GM23338 (cell line): ENCODE measurements around the gene AP1M2. TPM values are rescaled to one million over a fixed set of nuclear protein-coding genes. Genes with fewer than 3 reads are reported as not detected.

ENCODE experiments used
- ATAC-seq: fragments of 200-7000 bp; cut with Tn5 transposase; 3 replicates; pipeline ENCODE4 v1.9.1; 2020
- DNase-seq: peaks from one replicate; pipeline ENCODE4 v3.0.0-alpha.2; 2015; ENCODE audit warnings: low spot score
- H2AFZ ChIP-seq: fragments of 200-600 bp; sonication (generic); 2 replicates; pipeline ENCODE4 v1.8.0; 2016; ENCODE audit warnings: antibody characterized with exemption, mild to moderate bottlenecking, moderate library complexity
- H3F3A ChIP-seq: fragments of 200-600 bp; sonication (generic); replicated peaks from 2 replicates; pipeline ENCODE4 v1.8.0; 2017; ENCODE audit warnings: antibody characterized with exemption, mixed run types, low read depth
- H3K27ac ChIP-seq: fragments of 200-600 bp; sonication (generic); 2 replicates; pipeline ENCODE4 v1.6.1; 2016; ENCODE audit warnings: low read depth
- H3K27me3 ChIP-seq: fragments of 200-600 bp; sonication (generic); 2 replicates; pipeline ENCODE4 v1.8.0; 2016; ENCODE audit warnings: mild to moderate bottlenecking, mixed run types, moderate library complexity; ENCODE audit not compliant: insufficient read depth
- H3K36me3 ChIP-seq: fragments of 200-600 bp; sonication (generic); 2 replicates; pipeline ENCODE4 v1.8.0; 2016; ENCODE audit warnings: mild to moderate bottlenecking; ENCODE audit not compliant: insufficient read depth
- H3K4me1 ChIP-seq: fragments of 200-600 bp; sonication (generic); 2 replicates; pipeline ENCODE4 v1.8.0; 2016; ENCODE audit warnings: mild to moderate bottlenecking, moderate library complexity; ENCODE audit not compliant: insufficient read depth
- H3K4me2 ChIP-seq: fragments of 200-600 bp; sonication (generic); 2 replicates; pipeline ENCODE4 v1.7.1; 2017; ENCODE audit warnings: mixed run types
- H3K4me3 ChIP-seq: fragments of 200-600 bp; sonication (generic); 2 replicates; pipeline ENCODE4 v1.6.1; 2016; ENCODE audit warnings: mixed run types
- H3K79me2 ChIP-seq: fragments of 200-600 bp; sonication (generic); replicated peaks from 2 replicates; pipeline ENCODE4 v1.8.0; 2017; ENCODE audit warnings: mild to moderate bottlenecking; ENCODE audit not compliant: insufficient read depth
- H3K9me2 ChIP-seq: fragments of 200-600 bp; sonication (generic); 2 replicates; pipeline ENCODE4 v1.8.0; 2017; ENCODE audit not compliant: insufficient read depth
- H4K20me1 ChIP-seq: fragments of 200-600 bp; sonication (generic); replicated peaks from 2 replicates; pipeline ENCODE4 v1.8.0; 2017; ENCODE audit warnings: mild to moderate bottlenecking; ENCODE audit not compliant: insufficient read depth
- H3K27ac Mint-ChIP-seq: 2 replicates; pipeline ENCODE4 v1.8.0; 2020; ENCODE audit warnings: inconsistent platforms, mild to moderate bottlenecking, moderate library complexity, mixed read lengths
- H3K27me3 Mint-ChIP-seq: 3 replicates; pipeline ENCODE4 v1.8.0; 2022; ENCODE audit warnings: low read depth, mild to moderate bottlenecking, moderate library complexity, mixed read lengths, inconsistent platforms; ENCODE audit not compliant: insufficient read depth, poor library complexity
- H3K36me3 Mint-ChIP-seq: 3 replicates; pipeline ENCODE4 v1.8.0; 2021; ENCODE audit warnings: low read depth, mild to moderate bottlenecking, inconsistent platforms, moderate library complexity, mixed read lengths
- H3K4me1 Mint-ChIP-seq: 3 replicates; pipeline ENCODE4 v1.8.0; 2020; ENCODE audit warnings: mild to moderate bottlenecking, inconsistent platforms, mixed read lengths
- H3K4me3 Mint-ChIP-seq: 3 replicates; pipeline ENCODE4 v1.8.0; 2021; ENCODE audit warnings: moderate library complexity, mild to moderate bottlenecking, inconsistent platforms, mixed read lengths
- H3K9me3 Mint-ChIP-seq: 3 replicates; pipeline ENCODE4 v1.8.0; 2020; ENCODE audit warnings: moderate library complexity, mild to moderate bottlenecking, inconsistent platforms, mixed read lengths
- CREB1 ChIP-seq: fragments of 250-450 bp; sonication (Bioruptor Pico); IDR thresholded peaks from 2 replicates; pipeline ENCODE4 v1.5.0; 2020; ENCODE audit warnings: low read depth, mild to moderate bottlenecking, moderate library complexity
- EZH2 ChIP-seq: fragments of 200-600 bp; sonication (generic); IDR thresholded peaks from one replicate; pipeline ENCODE4 v1.8.0; 2017; ENCODE audit warnings: antibody characterized with exemption, mild to moderate bottlenecking, low read depth; ENCODE audit not compliant: unreplicated experiment
- EZH2phosphoT487 ChIP-seq: fragments of 200-600 bp; sonication (generic); IDR thresholded peaks from one replicate; pipeline ENCODE4 v1.8.1; 2018; ENCODE audit warnings: antibody characterized with exemption; ENCODE audit not compliant: unreplicated experiment
- JUNB ChIP-seq: IDR thresholded peaks from one replicate; pipeline ENCODE4 v1.6.1; 2016; ENCODE audit warnings: antibody characterized with exemption; ENCODE audit not compliant: unreplicated experiment
- NANOG ChIP-seq: IDR thresholded peaks from 2 replicates; pipeline ENCODE4 v1.6.1; 2016; ENCODE audit warnings: antibody characterized with exemption, borderline replicate concordance
- POLR2AphosphoS5 ChIP-seq: IDR thresholded peaks from 2 replicates; pipeline ENCODE4 v1.6.1; 2016; ENCODE audit warnings: antibody characterized with exemption, low read depth
- STAT1 ChIP-seq: IDR thresholded peaks from one replicate; pipeline ENCODE4 v1.6.1; 2016; ENCODE audit warnings: antibody characterized with exemption; ENCODE audit not compliant: unreplicated experiment
- ZNF114 ChIP-seq: fragments of 250-450 bp; sonication (Bioruptor Pico); IDR thresholded peaks from 2 replicates; pipeline ENCODE4 v1.5.0; 2020; ENCODE audit warnings: mild to moderate bottlenecking, moderate library complexity
- ZNF331 ChIP-seq: fragments of 250-450 bp; sonication (Bioruptor Pico); IDR thresholded peaks from 2 replicates; pipeline ENCODE4 v1.5.0; 2020; ENCODE audit warnings: low read depth, mild to moderate bottlenecking, moderate library complexity
- polyA plus RNA-seq: library from polyadenylated mRNA; unstranded; fragments of >200 nt; fragmentation: Nextera tagmentation; extraction: Ambion mirVana; gene quantifications from 2 replicates; pipeline ENCODE4 v1.2.1, GENCODE V29; 2016
- total RNA-seq: library from RNA; depleted of rRNA; stranded (reverse); fragments of >200 nt; shearing (Covaris generic); gene quantifications from 2 replicates; pipeline ENCODE4 v1.2.3, GENCODE V29; 2014
- TF ChIP-seq, protein P1 (sequence below): fragments of 250-450 bp; sonication (Bioruptor Pico); IDR thresholded peaks from 2 replicates; pipeline ENCODE4 v1.5.0; 2020; ENCODE audit warnings: mild to moderate bottlenecking, moderate library complexity
- TF ChIP-seq, protein P2 (sequence below): IDR thresholded peaks from one replicate; pipeline ENCODE4 v1.6.1; 2018; ENCODE audit warnings: antibody characterized with exemption; ENCODE audit not compliant: unreplicated experiment
- TF ChIP-seq, protein P3 (sequence below), 2 experiments: fragments of 200-600 bp in 1 of 2; sonication (generic) in 1 of 2; conservative IDR thresholded peaks; 2 replicates each; pipeline versions ENCODE4 v1.5.1 to v1.6.1; 2016 to 2017; ENCODE audit warnings: antibody characterized with exemption in 2 of 2, low read depth in 2 of 2, mild to moderate bottlenecking in 2 of 2, moderate library complexity in 1 of 2
- TF ChIP-seq, protein P4 (sequence below): IDR thresholded peaks from 2 replicates; pipeline ENCODE4 v1.6.1; 2016; ENCODE audit warnings: antibody characterized with exemption

AP1M2 gene
- total and polyA plus RNA-seq, 2 experiments from 2014 or later: 128 to 165 TPM

DNA sequence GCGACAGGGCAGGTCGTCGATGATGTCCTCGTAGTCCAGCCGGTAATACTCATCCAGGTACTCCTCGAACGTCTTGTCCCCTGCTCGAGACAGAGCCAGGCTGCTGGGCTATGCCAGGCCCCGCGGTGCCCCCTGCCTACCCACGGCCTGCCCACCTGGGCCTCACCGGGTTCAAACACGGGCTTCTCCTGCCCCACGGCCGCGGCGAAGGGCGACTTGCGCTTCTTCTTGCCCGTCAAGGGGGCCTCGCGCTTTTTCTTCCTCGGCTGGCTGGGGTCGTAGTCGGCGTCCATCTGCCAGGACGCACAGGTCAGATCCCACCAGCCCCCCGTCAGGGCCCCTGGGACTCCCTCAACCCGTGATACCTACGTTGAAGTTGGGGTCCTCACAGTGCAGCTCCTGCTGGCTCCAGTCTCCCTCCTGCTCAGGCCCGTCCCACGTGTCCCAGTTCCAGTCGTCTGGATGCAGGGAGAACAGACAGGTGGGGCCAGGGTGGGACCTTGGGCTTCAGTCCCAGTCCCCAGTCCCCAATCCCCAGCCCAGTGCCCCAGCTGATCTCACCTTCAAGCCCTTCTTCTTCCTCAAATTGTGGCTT lies 29.4 kb downstream of the AP1M2 start:
- Mint-ChIP-seq H3K9me3 (no peaks in the 10 kb centered on the region), H3K4me1 (no peaks in the 10 kb centered on the region), H3K27ac (no peak overlapping the region), H3K4me3 (no peak overlapping the region), H3K27me3 (peaks cover 15% of the 10 kb centered on the region), H3K36me3 (peaks cover 86% of the 10 kb centered on the region)
- Histone ChIP-seq H4K20me1 (peaks cover 8% of the 10 kb centered on the region), H3K4me3 (no peak overlapping the region), H3K4me1 (no peaks in the 10 kb centered on the region), H2AFZ (no peak overlapping the region), H3K79me2 (no peaks in the 10 kb centered on the region), H3K27ac (no peak overlapping the region), H3K36me3 (0 out of 2 replicates have a peak, but pooled peaks cover 29% of the 10 kb centered on the region), H3K27me3 (no peaks in the 10 kb centered on the region), H3K9me2 (no peaks in the 10 kb centered on the region), H3F3A (peaks cover 27% of the 10 kb centered on the region), H3K4me2 (no peak overlapping the region)
- DNase-seq (no peak), ATAC-seq (no peak)
- TF ChIP-seq EZH2phosphoT487: no peak
- TF ChIP-seq ZNF114 (CRISPR knock-in tag): no peak
- TF ChIP-seq, protein P1, sequence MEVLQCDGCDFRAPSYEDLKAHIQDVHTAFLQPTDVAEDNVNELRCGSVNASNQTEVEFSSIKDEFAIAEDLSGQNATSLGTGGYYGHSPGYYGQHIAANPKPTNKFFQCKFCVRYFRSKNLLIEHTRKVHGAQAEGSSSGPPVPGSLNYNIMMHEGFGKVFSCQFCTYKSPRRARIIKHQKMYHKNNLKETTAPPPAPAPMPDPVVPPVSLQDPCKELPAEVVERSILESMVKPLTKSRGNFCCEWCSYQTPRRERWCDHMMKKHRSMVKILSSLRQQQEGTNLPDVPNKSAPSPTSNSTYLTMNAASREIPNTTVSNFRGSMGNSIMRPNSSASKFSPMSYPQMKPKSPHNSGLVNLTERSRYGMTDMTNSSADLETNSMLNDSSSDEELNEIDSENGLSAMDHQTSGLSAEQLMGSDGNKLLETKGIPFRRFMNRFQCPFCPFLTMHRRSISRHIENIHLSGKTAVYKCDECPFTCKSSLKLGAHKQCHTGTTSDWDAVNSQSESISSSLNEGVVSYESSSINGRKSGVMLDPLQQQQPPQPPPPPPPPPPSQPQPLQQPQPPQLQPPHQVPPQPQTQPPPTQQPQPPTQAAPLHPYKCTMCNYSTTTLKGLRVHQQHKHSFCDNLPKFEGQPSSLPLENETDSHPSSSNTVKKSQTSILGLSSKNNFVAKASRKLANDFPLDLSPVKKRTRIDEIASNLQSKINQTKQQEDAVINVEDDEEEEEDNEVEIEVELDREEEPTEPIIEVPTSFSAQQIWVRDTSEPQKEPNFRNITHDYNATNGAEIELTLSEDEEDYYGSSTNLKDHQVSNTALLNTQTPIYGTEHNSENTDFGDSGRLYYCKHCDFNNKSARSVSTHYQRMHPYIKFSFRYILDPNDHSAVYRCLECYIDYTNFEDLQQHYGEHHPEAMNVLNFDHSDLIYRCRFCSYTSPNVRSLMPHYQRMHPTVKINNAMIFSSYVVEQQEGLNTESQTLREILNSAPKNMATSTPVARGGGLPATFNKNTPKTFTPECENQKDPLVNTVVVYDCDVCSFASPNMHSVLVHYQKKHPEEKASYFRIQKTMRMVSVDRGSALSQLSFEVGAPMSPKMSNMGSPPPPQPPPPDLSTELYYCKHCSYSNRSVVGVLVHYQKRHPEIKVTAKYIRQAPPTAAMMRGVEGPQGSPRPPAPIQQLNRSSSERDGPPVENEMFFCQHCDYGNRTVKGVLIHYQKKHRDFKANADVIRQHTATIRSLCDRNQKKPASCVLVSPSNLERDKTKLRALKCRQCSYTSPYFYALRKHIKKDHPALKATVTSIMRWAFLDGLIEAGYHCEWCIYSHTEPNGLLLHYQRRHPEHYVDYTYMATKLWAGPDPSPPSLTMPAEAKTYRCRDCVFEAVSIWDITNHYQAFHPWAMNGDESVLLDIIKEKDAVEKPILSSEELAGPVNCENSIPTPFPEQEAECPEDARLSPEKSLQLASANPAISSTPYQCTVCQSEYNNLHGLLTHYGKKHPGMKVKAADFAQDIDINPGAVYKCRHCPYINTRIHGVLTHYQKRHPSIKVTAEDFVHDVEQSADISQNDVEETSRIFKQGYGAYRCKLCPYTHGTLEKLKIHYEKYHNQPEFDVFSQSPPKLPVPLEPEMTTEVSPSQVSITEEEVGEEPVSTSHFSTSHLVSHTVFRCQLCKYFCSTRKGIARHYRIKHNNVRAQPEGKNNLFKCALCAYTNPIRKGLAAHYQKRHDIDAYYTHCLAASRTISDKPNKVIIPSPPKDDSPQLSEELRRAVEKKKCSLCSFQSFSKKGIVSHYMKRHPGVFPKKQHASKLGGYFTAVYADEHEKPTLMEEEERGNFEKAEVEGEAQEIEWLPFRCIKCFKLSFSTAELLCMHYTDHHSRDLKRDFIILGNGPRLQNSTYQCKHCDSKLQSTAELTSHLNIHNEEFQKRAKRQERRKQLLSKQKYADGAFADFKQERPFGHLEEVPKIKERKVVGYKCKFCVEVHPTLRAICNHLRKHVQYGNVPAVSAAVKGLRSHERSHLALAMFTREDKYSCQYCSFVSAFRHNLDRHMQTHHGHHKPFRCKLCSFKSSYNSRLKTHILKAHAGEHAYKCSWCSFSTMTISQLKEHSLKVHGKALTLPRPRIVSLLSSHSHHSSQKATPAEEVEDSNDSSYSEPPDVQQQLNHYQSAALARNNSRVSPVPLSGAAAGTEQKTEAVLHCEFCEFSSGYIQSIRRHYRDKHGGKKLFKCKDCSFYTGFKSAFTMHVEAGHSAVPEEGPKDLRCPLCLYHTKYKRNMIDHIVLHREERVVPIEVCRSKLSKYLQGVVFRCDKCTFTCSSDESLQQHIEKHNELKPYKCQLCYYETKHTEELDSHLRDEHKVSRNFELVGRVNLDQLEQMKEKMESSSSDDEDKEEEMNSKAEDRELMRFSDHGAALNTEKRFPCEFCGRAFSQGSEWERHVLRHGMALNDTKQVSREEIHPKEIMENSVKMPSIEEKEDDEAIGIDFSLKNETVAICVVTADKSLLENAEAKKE (CRISPR knock-in tag): no peak
- no peak for TF ChIP-seq JUNB
- TF ChIP-seq, protein P2, sequence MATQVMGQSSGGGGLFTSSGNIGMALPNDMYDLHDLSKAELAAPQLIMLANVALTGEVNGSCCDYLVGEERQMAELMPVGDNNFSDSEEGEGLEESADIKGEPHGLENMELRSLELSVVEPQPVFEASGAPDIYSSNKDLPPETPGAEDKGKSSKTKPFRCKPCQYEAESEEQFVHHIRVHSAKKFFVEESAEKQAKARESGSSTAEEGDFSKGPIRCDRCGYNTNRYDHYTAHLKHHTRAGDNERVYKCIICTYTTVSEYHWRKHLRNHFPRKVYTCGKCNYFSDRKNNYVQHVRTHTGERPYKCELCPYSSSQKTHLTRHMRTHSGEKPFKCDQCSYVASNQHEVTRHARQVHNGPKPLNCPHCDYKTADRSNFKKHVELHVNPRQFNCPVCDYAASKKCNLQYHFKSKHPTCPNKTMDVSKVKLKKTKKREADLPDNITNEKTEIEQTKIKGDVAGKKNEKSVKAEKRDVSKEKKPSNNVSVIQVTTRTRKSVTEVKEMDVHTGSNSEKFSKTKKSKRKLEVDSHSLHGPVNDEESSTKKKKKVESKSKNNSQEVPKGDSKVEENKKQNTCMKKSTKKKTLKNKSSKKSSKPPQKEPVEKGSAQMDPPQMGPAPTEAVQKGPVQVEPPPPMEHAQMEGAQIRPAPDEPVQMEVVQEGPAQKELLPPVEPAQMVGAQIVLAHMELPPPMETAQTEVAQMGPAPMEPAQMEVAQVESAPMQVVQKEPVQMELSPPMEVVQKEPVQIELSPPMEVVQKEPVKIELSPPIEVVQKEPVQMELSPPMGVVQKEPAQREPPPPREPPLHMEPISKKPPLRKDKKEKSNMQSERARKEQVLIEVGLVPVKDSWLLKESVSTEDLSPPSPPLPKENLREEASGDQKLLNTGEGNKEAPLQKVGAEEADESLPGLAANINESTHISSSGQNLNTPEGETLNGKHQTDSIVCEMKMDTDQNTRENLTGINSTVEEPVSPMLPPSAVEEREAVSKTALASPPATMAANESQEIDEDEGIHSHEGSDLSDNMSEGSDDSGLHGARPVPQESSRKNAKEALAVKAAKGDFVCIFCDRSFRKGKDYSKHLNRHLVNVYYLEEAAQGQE: no peak
- no peak for TF ChIP-seq POLR2AphosphoS5
- TF ChIP-seq, protein P3, sequence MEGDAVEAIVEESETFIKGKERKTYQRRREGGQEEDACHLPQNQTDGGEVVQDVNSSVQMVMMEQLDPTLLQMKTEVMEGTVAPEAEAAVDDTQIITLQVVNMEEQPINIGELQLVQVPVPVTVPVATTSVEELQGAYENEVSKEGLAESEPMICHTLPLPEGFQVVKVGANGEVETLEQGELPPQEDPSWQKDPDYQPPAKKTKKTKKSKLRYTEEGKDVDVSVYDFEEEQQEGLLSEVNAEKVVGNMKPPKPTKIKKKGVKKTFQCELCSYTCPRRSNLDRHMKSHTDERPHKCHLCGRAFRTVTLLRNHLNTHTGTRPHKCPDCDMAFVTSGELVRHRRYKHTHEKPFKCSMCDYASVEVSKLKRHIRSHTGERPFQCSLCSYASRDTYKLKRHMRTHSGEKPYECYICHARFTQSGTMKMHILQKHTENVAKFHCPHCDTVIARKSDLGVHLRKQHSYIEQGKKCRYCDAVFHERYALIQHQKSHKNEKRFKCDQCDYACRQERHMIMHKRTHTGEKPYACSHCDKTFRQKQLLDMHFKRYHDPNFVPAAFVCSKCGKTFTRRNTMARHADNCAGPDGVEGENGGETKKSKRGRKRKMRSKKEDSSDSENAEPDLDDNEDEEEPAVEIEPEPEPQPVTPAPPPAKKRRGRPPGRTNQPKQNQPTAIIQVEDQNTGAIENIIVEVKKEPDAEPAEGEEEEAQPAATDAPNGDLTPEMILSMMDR (conservative IDR thresholded peaks at IDR 0.05; ENCODE audit: low read depth in 2 of 2): no peak
- no peak for TF ChIP-seq EZH2
- no peak for TF ChIP-seq STAT1
- TF ChIP-seq, protein P4, sequence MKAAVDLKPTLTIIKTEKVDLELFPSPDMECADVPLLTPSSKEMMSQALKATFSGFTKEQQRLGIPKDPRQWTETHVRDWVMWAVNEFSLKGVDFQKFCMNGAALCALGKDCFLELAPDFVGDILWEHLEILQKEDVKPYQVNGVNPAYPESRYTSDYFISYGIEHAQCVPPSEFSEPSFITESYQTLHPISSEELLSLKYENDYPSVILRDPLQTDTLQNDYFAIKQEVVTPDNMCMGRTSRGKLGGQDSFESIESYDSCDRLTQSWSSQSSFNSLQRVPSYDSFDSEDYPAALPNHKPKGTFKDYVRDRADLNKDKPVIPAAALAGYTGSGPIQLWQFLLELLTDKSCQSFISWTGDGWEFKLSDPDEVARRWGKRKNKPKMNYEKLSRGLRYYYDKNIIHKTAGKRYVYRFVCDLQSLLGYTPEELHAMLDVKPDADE: no peak
- no peak for TF ChIP-seq NANOG
- TF ChIP-seq ZNF331 (CRISPR knock-in tag): no peak
- TF ChIP-seq CREB1 (CRISPR knock-in tag): no peak
